HG02884 (cell line): Measurements from ENCODE around the gene TJP3.

Experiments
- ATAC-seq: cut with Tn5 transposase; IDR thresholded peaks from one replicate; pipeline ENCODE4 v1.9.1; 2021; ENCODE audit warnings: mild to moderate bottlenecking, moderate library complexity; ENCODE audit not compliant: unreplicated experiment

TJP3 gene

GRCh38 chr19:3690551-3691371 is 17.4 kb upstream of the TJP3 start:
- no peak for ATAC-seq

GRCh38 chr19:3691372-3691716 is 16.8 kb upstream of the TJP3 start:
- ATAC-seq = no peak

- no peak for ATAC-seq
Measured at GRCh38 chr19:3691726-3692125, 16.5 kb upstream of the TJP3 start.

GRCh38 chr19:3692141-3693024 is 15.8 kb upstream of the TJP3 start:
- no peak for ATAC-seq

- no peak for ATAC-seq
Measured at GRCh38 chr19:3693025-3693925, 14.9 kb upstream of the TJP3 start.

GRCh38 chr19:3694361-3695123 is 13.6 kb upstream of the TJP3 start:
- no peak for ATAC-seq

- no peak for ATAC-seq
Measured at GRCh38 chr19:3695124-3695733, 13.0 kb upstream of the TJP3 start.

GRCh38 chr19:3695986-3696659 is 12.1 kb upstream of the TJP3 start:
- no peak for ATAC-seq

GRCh38 chr19:3696660-3696995 is 11.6 kb upstream of the TJP3 start:
- ATAC-seq = no peak

- ATAC-seq = no peak
Measured at GRCh38 chr19:3697094-3697493, 11.1 kb upstream of the TJP3 start.

- no peak for ATAC-seq
Measured at GRCh38 chr19:3697671-3698385, 10.4 kb upstream of the TJP3 start.

GRCh38 chr19:3698386-3698950 is 9.7 kb upstream of the TJP3 start:
- no peak for ATAC-seq

- no peak for ATAC-seq
Measured at GRCh38 chr19:3698974-3699740, 9.0 kb upstream of the TJP3 start.

GRCh38 chr19:3699741-3700241 is 8.4 kb upstream of the TJP3 start:
- peak; percentile 27 for ATAC-seq

- peak; percentile 68 for ATAC-seq
Measured at GRCh38 chr19:3700242-3701032, 7.7 kb upstream of the TJP3 start, which contains the start of gene PIP5K1C. PIP5K1C (minus strand) TSS chr19:3700468; CDS start chr19:3700390, 78 bp downstream.

GRCh38 chr19:3701200-3701599 is 7.0 kb upstream of the TJP3 start:
- no peak for ATAC-seq

- ATAC-seq = no peak
Measured at GRCh38 chr19:3707868-3708206, 347 bp upstream of the TJP3 start.
